Loucy (cell line): ENCODE measurements around the gene P2RX3.

Source experiments
- CTCF ChIP-seq: fragments of 200-600 bp; sonication (generic); conservative IDR thresholded peaks from 2 replicates; pipeline ENCODE4 v1.5.1; 2014; ENCODE audit warnings: mild to moderate bottlenecking, antibody characterized with exemption, low read length
- EZH2phosphoT487 ChIP-seq: fragments of 200-600 bp; IDR thresholded peaks from 2 replicates; pipeline ENCODE4 v1.6.1; 2018; ENCODE audit warnings: antibody characterized with exemption, mild to moderate bottlenecking, moderate library complexity, borderline replicate concordance

- TF ChIP-seq CTCF (no peak), EZH2phosphoT487 (no peak)
Observed at GRCh38 chr11:57322256-57323166, 15.6 kb upstream of the P2RX3 start.
